BJ (cell line): ENCODE measurements around the gene PACS2. TPM values are rescaled to one million over a fixed set of nuclear protein-coding genes. Genes with fewer than 3 reads are reported as not detected.
"Not testable (repeated sequence)": the region's sequence is repeated elsewhere in the genome, so short reads cannot be mapped to it uniquely, and the experiment has no call there.

ENCODE experiments used
- CTCF ChIA-PET: fragments of 350-600 bp; formaldehyde crosslinking; extraction: SDS; loops from one replicate; lab custom pipeline; 2021; ENCODE audit warnings: antibody characterized with exemption, inconsistent platforms; lab: Yijun Ruan, JAX
- POLR2A ChIA-PET: fragments of 300-600 bp; sonication (Branson Sonifier 250); formaldehyde crosslinking; extraction: SDS; loops from one replicate; lab custom pipeline; 2021; ENCODE audit warnings: antibody characterized with exemption; lab: Charles Lee
- DNase-seq: peaks from one replicate; pipeline ENCODE4 v3.0.0-alpha.2; 2011; ENCODE audit warnings: low read depth
- H3K27me3 ChIP-seq: 2 replicates; pipeline ENCODE4 v1.6.0; 2011; ENCODE audit warnings: low read length; ENCODE audit not compliant: control insufficient read depth, insufficient read depth
- H3K36me3 ChIP-seq: 2 replicates; pipeline ENCODE4 v1.5.1; 2011; ENCODE audit warnings: low read length; ENCODE audit not compliant: control insufficient read depth, insufficient read depth
- H3K4me3 ChIP-seq: 2 replicates; pipeline ENCODE4 v1.5.1; 2011; ENCODE audit warnings: low read depth, mild to moderate bottlenecking, control low read depth, low read length
- CTCF ChIP-seq: IDR thresholded peaks from 2 replicates; pipeline ENCODE4 v1.5.1; 2011; ENCODE audit warnings: low read depth, mild to moderate bottlenecking, control low read depth, inconsistent platforms, low read length, moderate library complexity; ENCODE audit not compliant: insufficient read depth
- polyA plus RNA-seq: library from polyadenylated mRNA; depleted of rRNA; stranded (reverse); fragments of >200 nt; gene quantifications from 2 replicates; pipeline ENCODE4 v1.2.3, GENCODE V29; 2011

PACS2 gene
- polyA plus RNA-seq, 1 experiment = 21.4 TPM

- Histone ChIP-seq H3K36me3 (no peaks in the 10 kb centered on the region; the same call in 1 of the 2 replicates), H3K27me3 (no peaks in the 10 kb centered on the region), H3K4me3 (no peak overlapping the region)
- DNase-seq = no peak
- ChIA-PET CTCF (interaction anchor here (0.7 to 1.5 kb wide), 3 partner anchors 18 to 36 kb away, joined by 3 read pairs; no protein-coding TSS in a partner anchor), POLR2A (no interaction called here)
- TF ChIP-seq CTCF = no peak
These were observed 20.1 kb downstream of the PACS2 start for GRCh38 chr14:105334383-105335230.

- DNase-seq, H3K27me3 ChIP-seq, H3K4me3 ChIP-seq, POLR2A ChIA-PET, H3K36me3 ChIP-seq: not testable (repeated sequence)
- CTCF ChIA-PET = interaction anchor here (0.7 to 1.5 kb wide), 2 partner anchors 17 to 31 kb away, joined by 3 read pairs; no protein-coding TSS in a partner anchor
These were observed 20.6 kb downstream of the PACS2 start for GRCh38 chr14:105335231-105335542.

GRCh38 chr14:105335735-105336476, 21.4 kb downstream of the PACS2 start:
- DNase-seq = no peak
- ChIA-PET POLR2A (no interaction called here), CTCF (interaction anchor here (1.5 kb wide), 1 partner anchor 30 kb away, joined by 3 read pairs; no protein-coding TSS in a partner anchor)
- H3K36me3 ChIP-seq = no peaks in the 10 kb centered on the region; the same call in none of the 2 replicates
- H3K27me3 ChIP-seq = no peaks in the 10 kb centered on the region
- TF ChIP-seq CTCF = no peak
- H3K4me3 ChIP-seq = no peak overlapping the region

- Histone ChIP-seq H3K27me3 (no peaks in the 10 kb centered on the region), H3K4me3 (no peak overlapping the region), H3K36me3 (no peaks in the 10 kb centered on the region; the same call in none of the 2 replicates)
- no peak for TF ChIP-seq CTCF
- ChIA-PET CTCF (no interaction called here), POLR2A (no interaction called here)
- DNase-seq = no peak
These were observed 22.1 kb downstream of the PACS2 start for GRCh38 chr14:105336477-105337287.

- no peak overlapping the region for H3K4me3 ChIP-seq
- no peaks in the 10 kb centered on the region; the same call in none of the 2 replicates for H3K36me3 ChIP-seq
- ChIA-PET POLR2A (no interaction called here), CTCF (no interaction called here)
- no peak for TF ChIP-seq CTCF
- no peak for DNase-seq
- H3K27me3 ChIP-seq = no peaks in the 10 kb centered on the region
These were observed 22.9 kb downstream of the PACS2 start for GRCh38 chr14:105337433-105337832.
